GM12878 (cell line): ENCODE data around the gene GKN2.

Experiments used
- BRCA1 ChIP-seq: IDR thresholded peaks from 2 replicates; pipeline ENCODE4 v1.6.1; 2011; ENCODE audit warnings: low read depth, low read length, improper control_type of control experiment
- CTCF ChIP-seq, 3 experiments: IDR thresholded peaks in 2 of 3; conservative IDR thresholded peaks in 1 of 3; 2 replicates each; pipeline ENCODE4 v1.5.1; 2011; ENCODE audit warnings: low read depth in 3 of 3, low read length in 3 of 3, mild to moderate bottlenecking in 3 of 3, control low read depth in 2 of 3, moderate library complexity in 2 of 3, inconsistent platforms in 1 of 3, mixed read lengths in 1 of 3; ENCODE audit not compliant: control insufficient read depth in 2 of 3, insufficient read depth in 1 of 3; ENCODE audit errors: extremely low read depth in 1 of 3
- REST ChIP-seq: IDR thresholded peaks from 2 replicates; pipeline ENCODE4 v1.6.1; 2012; ENCODE audit warnings: mild to moderate bottlenecking, low read depth, low read length
- ZZZ3 ChIP-seq: IDR thresholded peaks from 2 replicates; pipeline ENCODE4 v1.6.1; 2011; ENCODE audit warnings: low read depth; ENCODE audit not compliant: control insufficient read depth, insufficient read length

GRCh38 chr2:68992341-68992740, 39.6 kb upstream of the GKN2 start:
- no peak for TF ChIP-seq BRCA1
- no peak for TF ChIP-seq ZZZ3
- no peak for TF ChIP-seq REST
- TF ChIP-seq CTCF (IDR thresholded peaks at IDR 0.05 in 2 of 3, conservative IDR thresholded peaks at IDR 0.05 in 1 of 3; ENCODE audit: control insufficient read depth in 2 of 3, extremely low read depth in 1 of 3, insufficient read depth in 1 of 3, low read depth in 3 of 3, low read length in 3 of 3): no peak
